Ovary (tissue), 9 donors: ENCODE data around the gene CTBP1. TPM values are rescaled to one million over a fixed set of nuclear protein-coding genes. Genes with fewer than 3 reads are reported as not detected.

Experiments
- DNase-seq, 5 donors: peaks; one replicate each; pipeline ENCODE4 v3.0.0-alpha.2; 2019 to 2020
- H3K27ac ChIP-seq, 2 donors: fragments of 200-600 bp; one replicate each; pipeline versions ENCODE4 v1.5.1 to v1.8.0; 2019 to 2022
- H3K27me3 ChIP-seq: fragments of 200-600 bp; one replicate; pipeline ENCODE4 v1.8.0; 2022
- H3K36me3 ChIP-seq: fragments of 200-600 bp; sonication (generic); one replicate; pipeline ENCODE4 v1.5.1; 2019
- H3K4me1 ChIP-seq: one replicate; pipeline ENCODE4 v1.8.1; 2013; ENCODE audit warnings: mild to moderate bottlenecking, moderate library complexity; ENCODE audit not compliant: insufficient read depth
- H3K4me3 ChIP-seq: fragments of 200-600 bp; sonication (generic); one replicate; pipeline ENCODE4 v1.5.1; 2017
- H3K9me3 ChIP-seq, 2 donors: fragments of 200-600 bp in 1 of 2; sonication (generic) in 1 of 2; one replicate each; pipeline versions ENCODE4 v1.5.1 to v1.8.1; 2013 to 2019; ENCODE audit warnings: mild to moderate bottlenecking in 1 of 2, moderate library complexity in 1 of 2
- EP300 ChIP-seq: sonication (generic); formaldehyde crosslinking; IDR thresholded peaks from one replicate; pipeline ENCODE4 v1.6.1; 2017; ENCODE audit warnings: antibody characterized with exemption
- POLR2A ChIP-seq: fragments of 450-650 bp; IDR thresholded peaks from one replicate; pipeline ENCODE4 v1.6.1; 2017; ENCODE audit warnings: antibody characterized with exemption, mild to moderate bottlenecking, moderate library complexity
- WGBS, 3 donors: extraction: QIAGEN DNeasy Blood & Tissue Kit in 1 of 3; methylation state at CpG; one replicate each; pipeline versions ENCODE4 v1.1.5 to v1.1.7; 2013 to 2017; 5-methylcytosine and 5-hydroxymethylcytosine counted together
- intact Hi-C, 4 donors: fragments of 100-400 bp; cut with DNase I; formaldehyde crosslinking; loops; one replicate each; pipeline versions ENCODE4 v1.11.0 to v1.15.1; 2022 to 2023
- polyA plus RNA-seq, 2 donors: library from polyadenylated mRNA; stranded (reverse); fragments of 200-250 nt in 1 of 2; fragments of 350-450 nt in 1 of 2; fragmentation: Illumina TruSeq in 1 of 2; extraction: RNeasy Lipid Tissue Mini Kit (QIAGEN cat#74804) in 1 of 2; gene quantifications; one replicate each; pipeline ENCODE4 v1.2.3, GENCODE V29; 2013 to 2014
- total RNA-seq, 7 donors: library from RNA; depleted of rRNA in 2 of 7; stranded (reverse); fragments of >200 nt in 2 of 7; fragmentation: NEBNext Ultra II Directional in 3 of 7; extraction: Animal tissue kit (Norgen Biotek cat#: 25700) in 3 of 7; gene quantifications; one replicate each; pipeline versions ENCODE4 v1.1.0 to v1.2.4, GENCODE V29; 2016 to 2023
- TF ChIP-seq, protein P1 (sequence below), 3 donors: fragments of 450-650 bp in 2 of 3; fragments of 200-600 bp in 1 of 3; IDR thresholded peaks; one replicate each; pipeline versions ENCODE4 v1.5.1 to v1.8.0; 2016 to 2022; ENCODE audit warnings: antibody characterized with exemption in 3 of 3, mild to moderate bottlenecking in 1 of 3
- donor health status: DM: no; HTN: no; CAD: no; lungs with moderate emphysema.
- donor health status: DM: no; HTN: no; CAD: no.
- donor health status: Bipolar disorder and iron deficiency.
- donor health status: DM: yes; HTN: yes; CAD: no.
- donor health status: DM: no; HTN: no; CAD: no.
- donor health status: DM: yes; HTN: yes; CAD: no.

The CTBP1 gene
- total and polyA plus RNA-seq, 9 donors: 45.7 to 231 (median 141) TPM

GRCh38 chr4:1196421-1197183 is 52.3 kb downstream of the CTBP1 start:
- H3K27ac ChIP-seq: no peak overlapping the region
- DNase-seq: peak in 2 of 5 donors; percentile 23
- TF ChIP-seq, protein P1, sequence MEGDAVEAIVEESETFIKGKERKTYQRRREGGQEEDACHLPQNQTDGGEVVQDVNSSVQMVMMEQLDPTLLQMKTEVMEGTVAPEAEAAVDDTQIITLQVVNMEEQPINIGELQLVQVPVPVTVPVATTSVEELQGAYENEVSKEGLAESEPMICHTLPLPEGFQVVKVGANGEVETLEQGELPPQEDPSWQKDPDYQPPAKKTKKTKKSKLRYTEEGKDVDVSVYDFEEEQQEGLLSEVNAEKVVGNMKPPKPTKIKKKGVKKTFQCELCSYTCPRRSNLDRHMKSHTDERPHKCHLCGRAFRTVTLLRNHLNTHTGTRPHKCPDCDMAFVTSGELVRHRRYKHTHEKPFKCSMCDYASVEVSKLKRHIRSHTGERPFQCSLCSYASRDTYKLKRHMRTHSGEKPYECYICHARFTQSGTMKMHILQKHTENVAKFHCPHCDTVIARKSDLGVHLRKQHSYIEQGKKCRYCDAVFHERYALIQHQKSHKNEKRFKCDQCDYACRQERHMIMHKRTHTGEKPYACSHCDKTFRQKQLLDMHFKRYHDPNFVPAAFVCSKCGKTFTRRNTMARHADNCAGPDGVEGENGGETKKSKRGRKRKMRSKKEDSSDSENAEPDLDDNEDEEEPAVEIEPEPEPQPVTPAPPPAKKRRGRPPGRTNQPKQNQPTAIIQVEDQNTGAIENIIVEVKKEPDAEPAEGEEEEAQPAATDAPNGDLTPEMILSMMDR (IDR thresholded peaks at IDR 0.05): no peak
- no peak for TF ChIP-seq EP300
- TF ChIP-seq POLR2A: no peak
- H3K4me3 ChIP-seq: no peak overlapping the region
- no peaks in the 10 kb centered on the region for H3K9me3 ChIP-seq
- 93 to 94% (median 93%) methylated on average over 12 to 13 of the region's 13 CpGs for WGBS, 3 donors
- peaks cover 39% of the 10 kb centered on the region for H3K4me1 ChIP-seq
- intact Hi-C loops: no loop called here
- H3K36me3 ChIP-seq: no peaks in the 10 kb centered on the region
- no peaks in the 10 kb centered on the region for H3K27me3 ChIP-seq

DNA sequence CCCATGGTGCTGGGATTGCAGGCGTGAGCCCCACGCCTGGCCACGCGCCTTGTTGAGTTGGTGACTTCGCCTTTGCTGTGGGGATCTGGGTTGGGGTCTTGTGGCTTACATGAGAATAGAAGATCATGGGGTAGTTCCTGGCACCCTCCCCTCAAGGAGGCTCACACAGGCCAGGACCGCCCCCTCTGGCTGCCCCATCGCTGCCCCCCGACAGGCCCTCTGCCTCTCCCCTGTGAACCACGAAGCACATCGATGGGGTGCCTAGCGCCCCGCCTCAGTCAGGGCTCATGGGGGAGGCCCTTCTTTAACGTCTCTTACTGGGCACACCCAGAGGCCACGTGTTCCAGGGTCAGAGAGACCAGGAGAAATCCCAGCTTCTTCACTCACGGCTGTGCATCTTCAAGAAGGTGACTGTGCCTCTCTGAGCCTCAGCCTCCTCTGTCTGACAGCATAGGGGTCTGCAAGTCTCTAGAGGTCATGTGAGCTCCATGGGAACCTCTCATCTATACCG is 53.0 kb downstream of the CTBP1 start:
- Histone ChIP-seq H3K27ac (no peak overlapping the region), H3K4me3 (no peak overlapping the region), H3K36me3 (no peaks in the 10 kb centered on the region), H3K9me3 (no peaks in the 10 kb centered on the region), H3K27me3 (no peaks in the 10 kb centered on the region), H3K4me1 (peaks cover 35% of the 10 kb centered on the region)
- DNase-seq: peak in 2 of 5 donors; percentile 36 to 40
- intact Hi-C loops: no loop called here
- TF ChIP-seq POLR2A: no peak
- 85 to 87% (median 86%) methylated on average over 16 of the region's 16 CpGs for WGBS, 3 donors

- DNase-seq: peak in 3 of 5 donors; percentile 25 to 40 (median 38)
- no peaks in the 10 kb centered on the region for H3K36me3 ChIP-seq
- no peaks in the 10 kb centered on the region for H3K9me3 ChIP-seq
- WGBS, 3 donors: 82 to 89% (median 87%) methylated on average over 20 to 29 of the region's 29 CpGs
- intact Hi-C loops: no loop called here
- no peak overlapping the region for H3K4me3 ChIP-seq
- no peak overlapping the region for H3K27ac ChIP-seq
- peaks cover 29% of the 10 kb centered on the region for H3K4me1 ChIP-seq
- TF ChIP-seq, protein P1 (IDR thresholded peaks at IDR 0.05): no peak
- TF ChIP-seq POLR2A (no peak), EP300 (no peak)
- no peaks in the 10 kb centered on the region for H3K27me3 ChIP-seq
Observed at GRCh38 chr4:1195109-1195671, 53.7 kb downstream of the CTBP1 start.

DNA sequence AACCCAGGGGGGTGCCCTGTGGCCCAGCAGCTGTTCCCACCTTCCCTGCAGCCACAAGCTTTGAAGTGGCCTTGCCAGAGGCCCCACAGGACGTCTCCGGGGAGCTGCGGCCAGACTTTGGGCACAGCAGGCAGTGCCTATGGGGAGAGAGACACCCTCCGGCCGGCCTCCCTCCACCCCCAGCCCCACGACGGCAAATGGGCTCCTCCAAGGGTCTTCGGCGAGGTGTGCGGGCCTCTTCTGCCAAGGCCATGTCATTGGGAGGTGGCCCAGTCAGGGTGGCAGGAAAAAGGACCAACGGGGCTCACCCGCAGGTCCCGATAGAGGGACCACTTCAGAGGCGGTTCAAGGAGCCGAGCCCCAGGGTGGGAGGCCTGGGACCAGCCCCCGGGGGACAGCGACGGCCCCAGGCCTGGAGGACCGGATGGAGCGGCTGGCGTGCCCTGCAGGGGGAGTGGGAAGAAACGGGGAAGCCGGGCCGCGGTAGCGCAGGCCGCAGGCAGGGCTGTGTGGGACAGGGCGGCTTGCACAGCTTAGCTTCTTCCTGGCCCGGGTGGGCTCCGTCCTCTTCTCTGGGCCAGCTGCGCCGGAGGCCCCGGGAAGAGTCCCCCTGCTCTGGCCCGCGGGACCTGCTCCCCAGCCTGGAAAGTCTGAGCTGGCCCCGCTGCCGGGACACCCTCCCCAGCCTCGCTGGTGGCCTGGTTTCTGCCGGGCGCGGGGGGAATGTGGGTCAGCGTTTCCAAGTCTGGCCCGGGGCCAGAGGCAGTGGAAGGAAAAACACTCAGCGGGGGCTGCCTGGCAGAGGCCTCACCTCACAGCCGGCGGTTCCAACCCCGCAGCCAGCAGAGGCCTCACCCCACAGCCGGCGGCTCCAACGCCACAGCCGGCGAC is 54.7 kb downstream of the CTBP1 start:
- no peak overlapping the region for H3K4me3 ChIP-seq
- H3K4me1 ChIP-seq: peaks cover 26% of the 10 kb centered on the region
- H3K9me3 ChIP-seq: no peaks in the 10 kb centered on the region
- no peaks in the 10 kb centered on the region for H3K27me3 ChIP-seq
- TF ChIP-seq, protein P1 (IDR thresholded peaks at IDR 0.05): no peak
- TF ChIP-seq POLR2A (no peak), EP300 (no peak)
- intact Hi-C loops: no loop called here
- peak; percentile 78 to 86 (median 82) for DNase-seq
- peak overlapping the region in 1 of 2 donors; percentile 66 for H3K27ac ChIP-seq
- H3K36me3 ChIP-seq: no peaks in the 10 kb centered on the region
- WGBS, 3 donors: 22 to 67% (median 25%) methylated on average over 45 to 52 of the region's 52 CpGs
